Measurements from ENCODE around the gene DHRS13. TPM values are rescaled to one million over a fixed set of nuclear protein-coding genes. Genes with fewer than 3 reads are reported as not detected.

The DHRS13 gene
- total and polyA plus RNA-seq, 10 of the 15 experiments (the other 5 are each of a cell fraction or from before 2014, with no cell fraction given), result 0.18 to 55.2 (median 31.3) TPM; not detected in 1

DNA sequence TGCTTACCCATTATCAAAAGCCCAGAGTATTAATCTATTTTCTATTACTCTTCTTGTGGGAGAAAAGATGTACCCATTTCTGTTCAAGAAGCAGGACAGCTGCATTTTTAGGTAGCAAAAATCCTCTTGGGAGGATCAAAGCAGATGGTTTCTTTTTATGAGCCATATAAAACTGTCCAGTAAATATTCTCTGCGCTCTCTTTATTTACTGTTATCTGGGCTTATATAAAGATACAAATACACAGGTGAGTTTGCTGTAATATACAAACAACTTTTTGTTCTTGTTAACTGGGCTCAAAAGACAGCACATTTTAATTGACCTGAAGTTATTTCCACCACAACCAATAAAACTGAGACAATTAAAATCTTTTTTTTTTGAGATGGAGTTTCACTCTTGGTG is 38.4 kb upstream of the DHRS13 start:
- Histone ChIP-seq H3K4me3 (no peak overlapping the region), H3K9ac (ENCODE audit: control insufficient read depth, insufficient read depth, low read length) (no peak overlapping the region), H3K27me3 (replicated peaks in 1 of 2; ENCODE audit: control insufficient read depth in 2 of 2, insufficient read depth in 2 of 2, low read length in 1 of 2) (no peaks in the 10 kb centered on the region), H3K9me3 (replicated peaks; ENCODE audit: control insufficient read depth, insufficient read depth, low read length) (no peaks in the 10 kb centered on the region), H3K4me1 (ENCODE audit: control insufficient read depth, insufficient read depth, low read length) (peaks cover 18% of the 10 kb centered on the region), H3K36me3 (ENCODE audit: control insufficient read depth in 2 of 2, insufficient read depth in 2 of 2, low read length in 1 of 2) (peaks cover 0 to 21% of the 10 kb centered on the region in 2 experiments), H3K79me2 (ENCODE audit: control insufficient read depth, insufficient read depth, low read length) (peaks cover 88% of the 10 kb centered on the region), H4K20me1 (ENCODE audit: control insufficient read depth, insufficient read depth) (no peaks in the 10 kb centered on the region), H2AFZ (ENCODE audit: control insufficient read depth, low read depth, low read length) (no peak overlapping the region), H3K27ac (ENCODE audit: control insufficient read depth, insufficient read depth) (no peak overlapping the region), H3K4me2 (ENCODE audit: control insufficient read depth, insufficient read depth) (no peak overlapping the region)
- FAIRE-seq (no peak), DNase-seq (ENCODE audit: low read depth, low spot score) (no peak), ATAC-seq (no peak)
- SMC1A ChIA-PET (ENCODE audit: uncharacterized antibody, unreplicated experiment), result interaction anchor here (5.1 kb wide), 1 partner anchor 14 kb away, joined by 34 read pairs; no protein-coding TSS in a partner anchor
- 100% methylated on average over 1 of the region's 1 CpG for WGBS (ENCODE audit: insufficient coverage, insufficient replicate concordance, low lambda C conversion rate, missing lambda C conversion rate)
- intact Hi-C loops (cut with micrococcal nuclease; ENCODE audit: unreplicated experiment), result no loop called here
- TF ChIP-seq REST (IDR thresholded peaks at IDR 0.05; ENCODE audit: low read depth, low read length), result no peak
- TF ChIP-seq NBN (IDR thresholded peaks at IDR 0.05), result no peak
- TF ChIP-seq POU2F2 (IDR thresholded peaks at IDR 0.05; ENCODE audit: borderline replicate concordance, low read depth, low read length), result no peak
- no peak for TF ChIP-seq SUZ12 (IDR thresholded peaks at IDR 0.05; ENCODE audit: unreplicated experiment)
- TF ChIP-seq ZNF384 (IDR thresholded peaks at IDR 0.05; ENCODE audit: borderline replicate concordance, low read depth, low read length), result no peak
- no peak for TF ChIP-seq STAT1 (conservative IDR thresholded peaks at IDR 0.05)
- TF ChIP-seq, protein P1, sequence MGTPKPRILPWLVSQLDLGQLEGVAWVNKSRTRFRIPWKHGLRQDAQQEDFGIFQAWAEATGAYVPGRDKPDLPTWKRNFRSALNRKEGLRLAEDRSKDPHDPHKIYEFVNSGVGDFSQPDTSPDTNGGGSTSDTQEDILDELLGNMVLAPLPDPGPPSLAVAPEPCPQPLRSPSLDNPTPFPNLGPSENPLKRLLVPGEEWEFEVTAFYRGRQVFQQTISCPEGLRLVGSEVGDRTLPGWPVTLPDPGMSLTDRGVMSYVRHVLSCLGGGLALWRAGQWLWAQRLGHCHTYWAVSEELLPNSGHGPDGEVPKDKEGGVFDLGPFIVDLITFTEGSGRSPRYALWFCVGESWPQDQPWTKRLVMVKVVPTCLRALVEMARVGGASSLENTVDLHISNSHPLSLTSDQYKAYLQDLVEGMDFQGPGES (IDR thresholded peaks at IDR 0.05), result no peak
- no peak for TF ChIP-seq HDGF (IDR thresholded peaks at IDR 0.05)
- no peak for TF ChIP-seq SMAD1 (IDR thresholded peaks at IDR 0.05; ENCODE audit: low read depth, partially characterized antibody)
- no peak for TF ChIP-seq RFX5 (IDR thresholded peaks at IDR 0.05; ENCODE audit: low read depth, low read length)
- POLR2A ChIA-PET, result interaction anchor here (0.6 kb wide), 1 partner anchor 188 kb away, joined by 3 read pairs; no protein-coding TSS in a partner anchor
- RAD21 ChIA-PET (ENCODE audit: unreplicated experiment), result interaction anchor here (0.6 kb wide), 1 partner anchor 17 kb away, joined by 3 read pairs; no protein-coding TSS in a partner anchor
- CTCF ChIA-PET, result interaction anchor here (0.9 kb wide), 1 partner anchor 9 kb away, joined by 3 read pairs; no protein-coding TSS in a partner anchor
- BruUV-seq (replicated peaks), result no TSS peak
- in situ Hi-C loops (cut with MboI), result no loop called here

Measured in GM12878 (cell line).